ENCODE results near the gene PON2.

PON2 gene

GRCh38 chr7:95405208-95405607 is 29.6 kb downstream of the PON2 start:
- TF ChIP-seq POLR2AphosphoS5 (IDR thresholded peaks at IDR 0.05; ENCODE audit: low read depth): no peak
- no peak for TF ChIP-seq SPI1 (IDR thresholded peaks at IDR 0.05; ENCODE audit: borderline replicate concordance, low read depth)
- TF ChIP-seq, protein P1, sequence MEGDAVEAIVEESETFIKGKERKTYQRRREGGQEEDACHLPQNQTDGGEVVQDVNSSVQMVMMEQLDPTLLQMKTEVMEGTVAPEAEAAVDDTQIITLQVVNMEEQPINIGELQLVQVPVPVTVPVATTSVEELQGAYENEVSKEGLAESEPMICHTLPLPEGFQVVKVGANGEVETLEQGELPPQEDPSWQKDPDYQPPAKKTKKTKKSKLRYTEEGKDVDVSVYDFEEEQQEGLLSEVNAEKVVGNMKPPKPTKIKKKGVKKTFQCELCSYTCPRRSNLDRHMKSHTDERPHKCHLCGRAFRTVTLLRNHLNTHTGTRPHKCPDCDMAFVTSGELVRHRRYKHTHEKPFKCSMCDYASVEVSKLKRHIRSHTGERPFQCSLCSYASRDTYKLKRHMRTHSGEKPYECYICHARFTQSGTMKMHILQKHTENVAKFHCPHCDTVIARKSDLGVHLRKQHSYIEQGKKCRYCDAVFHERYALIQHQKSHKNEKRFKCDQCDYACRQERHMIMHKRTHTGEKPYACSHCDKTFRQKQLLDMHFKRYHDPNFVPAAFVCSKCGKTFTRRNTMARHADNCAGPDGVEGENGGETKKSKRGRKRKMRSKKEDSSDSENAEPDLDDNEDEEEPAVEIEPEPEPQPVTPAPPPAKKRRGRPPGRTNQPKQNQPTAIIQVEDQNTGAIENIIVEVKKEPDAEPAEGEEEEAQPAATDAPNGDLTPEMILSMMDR (IDR thresholded peaks at IDR 0.05; ENCODE audit: insufficient read depth, low read length): no peak
- TF ChIP-seq, protein P2, sequence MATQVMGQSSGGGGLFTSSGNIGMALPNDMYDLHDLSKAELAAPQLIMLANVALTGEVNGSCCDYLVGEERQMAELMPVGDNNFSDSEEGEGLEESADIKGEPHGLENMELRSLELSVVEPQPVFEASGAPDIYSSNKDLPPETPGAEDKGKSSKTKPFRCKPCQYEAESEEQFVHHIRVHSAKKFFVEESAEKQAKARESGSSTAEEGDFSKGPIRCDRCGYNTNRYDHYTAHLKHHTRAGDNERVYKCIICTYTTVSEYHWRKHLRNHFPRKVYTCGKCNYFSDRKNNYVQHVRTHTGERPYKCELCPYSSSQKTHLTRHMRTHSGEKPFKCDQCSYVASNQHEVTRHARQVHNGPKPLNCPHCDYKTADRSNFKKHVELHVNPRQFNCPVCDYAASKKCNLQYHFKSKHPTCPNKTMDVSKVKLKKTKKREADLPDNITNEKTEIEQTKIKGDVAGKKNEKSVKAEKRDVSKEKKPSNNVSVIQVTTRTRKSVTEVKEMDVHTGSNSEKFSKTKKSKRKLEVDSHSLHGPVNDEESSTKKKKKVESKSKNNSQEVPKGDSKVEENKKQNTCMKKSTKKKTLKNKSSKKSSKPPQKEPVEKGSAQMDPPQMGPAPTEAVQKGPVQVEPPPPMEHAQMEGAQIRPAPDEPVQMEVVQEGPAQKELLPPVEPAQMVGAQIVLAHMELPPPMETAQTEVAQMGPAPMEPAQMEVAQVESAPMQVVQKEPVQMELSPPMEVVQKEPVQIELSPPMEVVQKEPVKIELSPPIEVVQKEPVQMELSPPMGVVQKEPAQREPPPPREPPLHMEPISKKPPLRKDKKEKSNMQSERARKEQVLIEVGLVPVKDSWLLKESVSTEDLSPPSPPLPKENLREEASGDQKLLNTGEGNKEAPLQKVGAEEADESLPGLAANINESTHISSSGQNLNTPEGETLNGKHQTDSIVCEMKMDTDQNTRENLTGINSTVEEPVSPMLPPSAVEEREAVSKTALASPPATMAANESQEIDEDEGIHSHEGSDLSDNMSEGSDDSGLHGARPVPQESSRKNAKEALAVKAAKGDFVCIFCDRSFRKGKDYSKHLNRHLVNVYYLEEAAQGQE (IDR thresholded peaks at IDR 0.05; ENCODE audit: insufficient replicate concordance, low read depth): no peak
- TF ChIP-seq GABPA (IDR thresholded peaks at IDR 0.05; ENCODE audit: low read depth): no peak
- H3K27me3 ChIP-seq (ENCODE audit: insufficient read depth, poor library complexity, severe bottlenecking): no peaks in the 10 kb centered on the region
- no peak overlapping the region for H3K4me3 ChIP-seq (replicated peaks; ENCODE audit: insufficient read depth, low read length)
- DNase-seq (ENCODE audit: low read depth in 1 of 2, low spot score in 1 of 2): no peak
- H3K27ac ChIP-seq (replicated peaks): no peak overlapping the region

- DNase-seq (ENCODE audit: low read depth in 1 of 2, low spot score in 1 of 2): no peak
- no peaks in the 10 kb centered on the region for H3K27me3 ChIP-seq (ENCODE audit: insufficient read depth, poor library complexity, severe bottlenecking)
- TF ChIP-seq, protein P2 (IDR thresholded peaks at IDR 0.05; ENCODE audit: insufficient replicate concordance, low read depth): no peak
- H3K27ac ChIP-seq (replicated peaks): no peak overlapping the region
- H3K4me3 ChIP-seq (replicated peaks; ENCODE audit: insufficient read depth, low read length): no peak overlapping the region
Measured at GRCh38 chr7:95404316-95404865, 30.4 kb downstream of the PON2 start.

DNA sequence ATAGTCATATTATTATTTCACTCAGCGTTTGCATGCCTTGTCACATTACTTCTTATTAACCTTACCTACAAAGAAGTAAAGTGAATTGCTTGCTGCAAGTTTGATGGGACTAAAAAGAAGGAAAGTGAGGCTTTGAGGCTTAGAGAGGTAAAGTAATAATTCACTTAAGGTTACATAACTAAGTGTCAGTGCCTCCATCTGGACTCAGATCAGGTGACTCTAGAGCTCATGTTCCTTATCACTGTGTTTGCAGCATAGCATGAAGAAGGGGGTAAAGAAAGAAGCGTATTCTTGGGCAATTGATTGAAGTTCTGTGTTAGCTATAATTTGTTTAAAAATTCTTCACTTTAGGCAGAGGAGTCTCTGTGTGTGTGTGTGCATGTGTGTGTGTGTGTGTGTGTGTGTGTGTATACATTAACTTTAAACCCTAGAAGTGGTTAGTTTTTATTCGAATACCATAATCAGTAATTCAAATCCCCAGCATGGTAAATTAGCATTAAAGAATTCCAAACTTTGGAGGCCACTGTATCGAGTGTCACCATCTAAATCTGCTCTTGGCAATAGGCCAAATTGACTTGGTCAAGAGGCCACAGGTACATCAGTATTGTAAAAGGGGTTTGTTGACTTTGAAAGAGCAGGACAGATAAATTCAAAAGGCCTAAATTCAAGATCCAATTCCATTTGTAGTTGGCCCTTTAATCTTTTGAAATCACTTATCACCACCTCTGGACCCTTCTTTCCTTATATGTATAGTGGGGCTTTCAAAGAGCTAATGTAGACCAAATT is 36.5 kb downstream of the PON2 start:
- Histone ChIP-seq H3K27ac (replicated peaks) (no peak overlapping the region), H3K27me3 (ENCODE audit: insufficient read depth, poor library complexity, severe bottlenecking) (peaks cover 15% of the 10 kb centered on the region), H3K4me3 (replicated peaks; ENCODE audit: insufficient read depth, low read length) (no peak overlapping the region)
- no peak for DNase-seq (ENCODE audit: low read depth in 1 of 2, low spot score in 1 of 2)
- TF ChIP-seq, protein P1 (IDR thresholded peaks at IDR 0.05; ENCODE audit: insufficient read depth, low read length): no peak
- TF ChIP-seq POLR2AphosphoS5 (IDR thresholded peaks at IDR 0.05; ENCODE audit: low read depth): no peak
- TF ChIP-seq, protein P2 (IDR thresholded peaks at IDR 0.05; ENCODE audit: insufficient replicate concordance, low read depth): no peak
- no peak for TF ChIP-seq SPI1 (IDR thresholded peaks at IDR 0.05; ENCODE audit: borderline replicate concordance, low read depth)
- no peak for TF ChIP-seq GABPA (IDR thresholded peaks at IDR 0.05; ENCODE audit: low read depth)
